A673 (cell line): Measurements from ENCODE around the gene PIK3IP1. TPM values are rescaled to one million over a fixed set of nuclear protein-coding genes. Genes with fewer than 3 reads are reported as not detected.

Experiments
- BruUV-seq: library from RNA; stranded (reverse); fragments of 400-500 nt; replicated peaks from 2 replicates; lab custom pipeline; 2021; lab: Mats Ljungman, UMichigan
- CTCF ChIA-PET: fragments of 300-600 bp; sonication (Branson Sonifier 250); formaldehyde crosslinking; loops from one replicate; lab custom pipeline; 2022; ENCODE audit warnings: antibody characterized with exemption; lab: Charles Lee
- POLR2A ChIA-PET: fragments of 300-600 bp; sonication (Branson Sonifier 250); formaldehyde crosslinking; loops from one replicate; lab custom pipeline; 2022; ENCODE audit warnings: antibody characterized with exemption; ENCODE audit not compliant: low non-redundant PET; lab: Charles Lee
- DNase-seq: peaks from one replicate; pipeline ENCODE4 v3.0.0-alpha.2; 2015; ENCODE audit warnings: low spot score
- H3K27ac ChIP-seq: fragments of 200-600 bp; sonication (generic); 2 replicates; pipeline ENCODE4 v1.5.1; 2016; ENCODE audit warnings: mixed run types, low read depth, mild to moderate bottlenecking, mixed read lengths, antibody characterized with exemption, low read length; ENCODE audit not compliant: poor library complexity, severe bottlenecking
- H3K27me3 ChIP-seq: fragments of 200-600 bp; sonication (generic); replicated peaks from 2 replicates; pipeline ENCODE4 v1.6.1; 2017; ENCODE audit warnings: mixed run types, low read depth, mild to moderate bottlenecking, mixed read lengths, antibody characterized with exemption, low read length; ENCODE audit not compliant: insufficient read depth, poor library complexity
- H3K36me3 ChIP-seq: fragments of 200-600 bp; sonication (generic); 2 replicates; pipeline ENCODE4 v1.6.1; 2016; ENCODE audit warnings: mixed run types, mild to moderate bottlenecking, mixed read lengths, antibody characterized with exemption, low read length; ENCODE audit not compliant: insufficient read depth, poor library complexity, severe bottlenecking
- H3K4me1 ChIP-seq: fragments of 200-600 bp; sonication (generic); 2 replicates; pipeline ENCODE4 v1.6.1; 2017; ENCODE audit warnings: mixed run types, mild to moderate bottlenecking, mixed read lengths, antibody characterized with exemption, low read length; ENCODE audit not compliant: insufficient read depth, poor library complexity, severe bottlenecking
- H3K4me3 ChIP-seq: fragments of 200-600 bp; sonication (generic); 2 replicates; pipeline ENCODE4 v1.5.1; 2016; ENCODE audit warnings: low read depth, mixed run types, mild to moderate bottlenecking, mixed read lengths, low read length; ENCODE audit not compliant: poor library complexity, severe bottlenecking
- H3K9me3 ChIP-seq: fragments of 200-600 bp; sonication (generic); 2 replicates; pipeline ENCODE4 v1.6.1; 2016; ENCODE audit warnings: mixed run types, low read depth, mild to moderate bottlenecking, mixed read lengths, antibody characterized with exemption, low read length; ENCODE audit not compliant: poor library complexity, severe bottlenecking
- EZH2 ChIP-seq: fragments of 200-600 bp; sonication (generic); IDR thresholded peaks from 2 replicates; pipeline ENCODE4 v1.6.1; 2017; ENCODE audit warnings: borderline replicate concordance, low read depth, mild to moderate bottlenecking, mixed read lengths, antibody characterized with exemption, low read length; ENCODE audit not compliant: poor library complexity, severe bottlenecking
- intact Hi-C: fragments of 100-400 bp; cut with micrococcal nuclease; formaldehyde crosslinking; loops from one replicate; pipeline ENCODE4 v1.10.0; 2022; ENCODE audit not compliant: unreplicated experiment
- total RNA-seq: library from RNA; stranded (reverse); gene quantifications from 2 replicates; pipeline ENCODE4 v1.2.3, GENCODE V29; 2021
- TF ChIP-seq, protein P1 (sequence below): fragments of 300-800, 200-600 bp; sonication (generic); conservative IDR thresholded peaks from 2 replicates; pipeline ENCODE4 v1.5.1; 2017; ENCODE audit warnings: low read depth, mild to moderate bottlenecking, antibody characterized with exemption, low read length, moderate library complexity, mixed read lengths

PIK3IP1 gene
- total RNA-seq, 1 experiment from 2014 or later = 0.24 TPM

DNA sequence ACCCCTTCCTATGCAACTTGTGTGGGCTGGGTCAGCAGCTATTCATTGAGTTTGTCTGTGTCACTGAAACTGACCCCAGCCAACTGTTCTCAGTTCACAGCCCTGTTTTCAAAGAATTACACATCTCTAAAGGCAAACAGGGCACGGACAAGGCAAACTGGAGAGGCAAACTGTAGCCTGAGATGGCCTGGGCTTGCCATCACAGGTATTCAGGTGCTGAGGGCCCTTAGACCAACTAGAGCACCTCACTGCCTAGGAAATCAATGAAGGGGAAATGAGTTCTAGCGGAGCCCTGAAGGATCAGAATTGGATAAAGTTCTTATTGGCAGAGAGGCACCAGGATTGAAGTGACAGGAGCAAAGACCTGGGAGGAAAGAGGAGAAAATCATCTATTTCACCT, 24.0 kb downstream of the PIK3IP1 start:
- no peaks in the 10 kb centered on the region for H3K36me3 ChIP-seq
- DNase-seq = no peak
- ChIA-PET POLR2A (no interaction called here), CTCF (no interaction called here)
- H3K4me3 ChIP-seq = no peak overlapping the region
- no peak for TF ChIP-seq EZH2
- TF ChIP-seq, protein P1, sequence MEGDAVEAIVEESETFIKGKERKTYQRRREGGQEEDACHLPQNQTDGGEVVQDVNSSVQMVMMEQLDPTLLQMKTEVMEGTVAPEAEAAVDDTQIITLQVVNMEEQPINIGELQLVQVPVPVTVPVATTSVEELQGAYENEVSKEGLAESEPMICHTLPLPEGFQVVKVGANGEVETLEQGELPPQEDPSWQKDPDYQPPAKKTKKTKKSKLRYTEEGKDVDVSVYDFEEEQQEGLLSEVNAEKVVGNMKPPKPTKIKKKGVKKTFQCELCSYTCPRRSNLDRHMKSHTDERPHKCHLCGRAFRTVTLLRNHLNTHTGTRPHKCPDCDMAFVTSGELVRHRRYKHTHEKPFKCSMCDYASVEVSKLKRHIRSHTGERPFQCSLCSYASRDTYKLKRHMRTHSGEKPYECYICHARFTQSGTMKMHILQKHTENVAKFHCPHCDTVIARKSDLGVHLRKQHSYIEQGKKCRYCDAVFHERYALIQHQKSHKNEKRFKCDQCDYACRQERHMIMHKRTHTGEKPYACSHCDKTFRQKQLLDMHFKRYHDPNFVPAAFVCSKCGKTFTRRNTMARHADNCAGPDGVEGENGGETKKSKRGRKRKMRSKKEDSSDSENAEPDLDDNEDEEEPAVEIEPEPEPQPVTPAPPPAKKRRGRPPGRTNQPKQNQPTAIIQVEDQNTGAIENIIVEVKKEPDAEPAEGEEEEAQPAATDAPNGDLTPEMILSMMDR = no peak
- H3K4me1 ChIP-seq = no peaks in the 10 kb centered on the region
- H3K27ac ChIP-seq = no peak overlapping the region
- BruUV-seq = no TSS peak
- H3K27me3 ChIP-seq = no peaks in the 10 kb centered on the region
- H3K9me3 ChIP-seq = no peaks in the 10 kb centered on the region
- intact Hi-C loops = no loop called here

DNA sequence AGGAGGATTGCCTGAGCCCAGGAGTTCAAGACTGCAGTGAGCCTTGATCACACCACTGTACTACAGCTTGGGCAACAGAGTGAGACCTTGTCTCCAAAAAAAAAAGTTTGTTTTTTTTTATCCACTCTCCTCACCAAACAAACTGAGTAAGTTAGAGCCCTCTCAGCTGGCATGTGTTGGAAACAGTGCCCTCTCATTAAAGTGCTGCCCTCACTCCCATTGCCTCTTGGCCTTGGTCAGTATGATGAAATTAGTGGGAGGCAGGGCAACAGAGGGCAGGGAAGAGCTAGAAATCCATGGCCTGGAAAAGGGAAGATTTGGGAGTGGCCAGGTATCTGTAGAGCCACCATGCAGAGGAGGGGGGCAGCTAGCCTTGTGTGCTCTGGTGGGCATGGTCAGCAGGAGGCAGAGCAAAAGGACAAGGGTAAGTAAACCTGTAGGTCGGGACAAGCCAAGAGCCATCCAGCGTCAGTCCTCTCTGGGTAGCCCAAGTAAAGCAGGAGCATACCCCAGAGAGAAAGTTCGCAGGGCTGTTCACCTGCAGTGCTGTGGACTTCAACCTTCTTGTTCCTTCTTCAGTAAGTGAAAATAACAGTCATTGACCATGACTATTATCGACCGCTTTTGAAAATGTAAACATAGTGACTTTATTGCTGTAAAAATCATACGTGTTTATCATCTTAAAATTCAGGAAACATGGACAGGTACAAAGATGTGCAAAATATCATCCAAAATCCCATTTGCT, 28.2 kb downstream of the PIK3IP1 start:
- Histone ChIP-seq H3K36me3 (no peaks in the 10 kb centered on the region), H3K4me1 (no peaks in the 10 kb centered on the region), H3K27ac (no peak overlapping the region), H3K4me3 (no peak overlapping the region), H3K27me3 (no peaks in the 10 kb centered on the region), H3K9me3 (no peaks in the 10 kb centered on the region)
- BruUV-seq = no TSS peak
- no peak for TF ChIP-seq EZH2
- TF ChIP-seq, protein P1 = no peak
- intact Hi-C loops = no loop called here
- ChIA-PET POLR2A (no interaction called here), CTCF (no interaction called here)
- DNase-seq = no peak

GRCh38 chr22:31262312-31263133, 29.8 kb downstream of the PIK3IP1 start:
- Histone ChIP-seq H3K4me3 (no peak overlapping the region), H3K4me1 (no peaks in the 10 kb centered on the region), H3K9me3 (no peaks in the 10 kb centered on the region), H3K27me3 (no peaks in the 10 kb centered on the region), H3K27ac (no peak overlapping the region), H3K36me3 (no peaks in the 10 kb centered on the region)
- POLR2A ChIA-PET = no interaction called here
- DNase-seq = no peak
- TF ChIP-seq EZH2 = no peak
- TF ChIP-seq, protein P1 = no peak
- CTCF ChIA-PET = no interaction called here
- BruUV-seq = no TSS peak
- intact Hi-C loops = no loop called here
